ENCODE measurements around the gene FRMD6. TPM values are rescaled to one million over a fixed set of nuclear protein-coding genes. Genes with fewer than 3 reads are reported as not detected.

Gene FRMD6
- total RNA-seq, 1 donor from 2014 or later = 104 TPM

DNA sequence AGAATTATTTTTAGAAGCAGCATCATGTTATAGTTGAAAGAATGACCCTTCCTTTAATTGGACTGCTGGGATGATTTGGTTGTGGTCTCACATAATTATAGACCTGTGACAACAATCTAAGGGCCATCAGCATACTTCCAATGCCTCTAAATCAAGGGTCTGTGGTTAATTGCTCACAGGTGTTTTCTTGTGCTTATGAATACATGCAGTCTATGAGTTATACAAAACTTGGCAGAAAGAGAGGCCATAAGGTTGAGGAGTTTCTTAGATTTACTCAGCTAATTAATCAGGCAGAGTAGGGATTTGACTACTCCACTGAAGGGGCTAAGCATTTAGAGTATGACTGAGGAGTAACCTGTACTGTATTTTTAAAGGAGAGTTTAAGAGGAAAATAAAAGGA is 37.0 kb upstream of the FRMD6 start:
- no peaks in the 10 kb centered on the region for H3K27me3 ChIP-seq
- H3K4me3 ChIP-seq = no peak overlapping the region
- TF ChIP-seq, protein P1, sequence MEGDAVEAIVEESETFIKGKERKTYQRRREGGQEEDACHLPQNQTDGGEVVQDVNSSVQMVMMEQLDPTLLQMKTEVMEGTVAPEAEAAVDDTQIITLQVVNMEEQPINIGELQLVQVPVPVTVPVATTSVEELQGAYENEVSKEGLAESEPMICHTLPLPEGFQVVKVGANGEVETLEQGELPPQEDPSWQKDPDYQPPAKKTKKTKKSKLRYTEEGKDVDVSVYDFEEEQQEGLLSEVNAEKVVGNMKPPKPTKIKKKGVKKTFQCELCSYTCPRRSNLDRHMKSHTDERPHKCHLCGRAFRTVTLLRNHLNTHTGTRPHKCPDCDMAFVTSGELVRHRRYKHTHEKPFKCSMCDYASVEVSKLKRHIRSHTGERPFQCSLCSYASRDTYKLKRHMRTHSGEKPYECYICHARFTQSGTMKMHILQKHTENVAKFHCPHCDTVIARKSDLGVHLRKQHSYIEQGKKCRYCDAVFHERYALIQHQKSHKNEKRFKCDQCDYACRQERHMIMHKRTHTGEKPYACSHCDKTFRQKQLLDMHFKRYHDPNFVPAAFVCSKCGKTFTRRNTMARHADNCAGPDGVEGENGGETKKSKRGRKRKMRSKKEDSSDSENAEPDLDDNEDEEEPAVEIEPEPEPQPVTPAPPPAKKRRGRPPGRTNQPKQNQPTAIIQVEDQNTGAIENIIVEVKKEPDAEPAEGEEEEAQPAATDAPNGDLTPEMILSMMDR (IDR thresholded peaks at IDR 0.05) = no peak
- H3K4me1 ChIP-seq = no peaks in the 10 kb centered on the region
- H3K9me3 ChIP-seq = no peaks in the 10 kb centered on the region
- no peak for DNase-seq (ENCODE audit: low spot score in 2 of 2)
- H3K36me3 ChIP-seq = no peaks in the 10 kb centered on the region
- intact Hi-C loops (cut with DNase I) = no loop called here
- no peak overlapping the region for H3K27ac ChIP-seq

DNA sequence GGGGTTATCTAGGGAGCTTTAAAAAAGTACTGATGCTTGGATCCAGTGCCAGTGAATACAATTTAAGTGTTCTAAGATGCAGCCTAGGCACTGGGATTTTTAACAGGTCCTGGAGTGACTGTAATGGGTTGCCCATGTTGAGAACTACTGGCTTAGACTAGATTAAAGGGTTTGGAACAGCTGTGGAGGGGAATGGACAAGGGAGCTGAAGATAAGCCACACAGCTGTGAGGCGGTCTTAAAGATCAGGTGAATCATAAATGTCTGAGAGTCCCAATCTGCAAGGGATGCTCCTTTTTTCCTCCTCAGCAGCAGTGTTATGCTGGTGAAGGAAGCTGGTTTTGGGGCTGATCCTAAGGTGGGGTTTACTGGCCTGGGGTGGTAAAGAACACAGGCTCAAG is 35.5 kb upstream of the FRMD6 start:
- no peaks in the 10 kb centered on the region for H3K27me3 ChIP-seq
- H3K36me3 ChIP-seq = no peaks in the 10 kb centered on the region
- DNase-seq (ENCODE audit: low spot score in 2 of 2) = no peak
- no peak overlapping the region for H3K4me3 ChIP-seq
- H3K9me3 ChIP-seq = no peaks in the 10 kb centered on the region
- no peaks in the 10 kb centered on the region for H3K4me1 ChIP-seq
- TF ChIP-seq, protein P1 (IDR thresholded peaks at IDR 0.05) = no peak
- intact Hi-C loops (cut with DNase I) = no loop called here
- no peak overlapping the region for H3K27ac ChIP-seq

DNA sequence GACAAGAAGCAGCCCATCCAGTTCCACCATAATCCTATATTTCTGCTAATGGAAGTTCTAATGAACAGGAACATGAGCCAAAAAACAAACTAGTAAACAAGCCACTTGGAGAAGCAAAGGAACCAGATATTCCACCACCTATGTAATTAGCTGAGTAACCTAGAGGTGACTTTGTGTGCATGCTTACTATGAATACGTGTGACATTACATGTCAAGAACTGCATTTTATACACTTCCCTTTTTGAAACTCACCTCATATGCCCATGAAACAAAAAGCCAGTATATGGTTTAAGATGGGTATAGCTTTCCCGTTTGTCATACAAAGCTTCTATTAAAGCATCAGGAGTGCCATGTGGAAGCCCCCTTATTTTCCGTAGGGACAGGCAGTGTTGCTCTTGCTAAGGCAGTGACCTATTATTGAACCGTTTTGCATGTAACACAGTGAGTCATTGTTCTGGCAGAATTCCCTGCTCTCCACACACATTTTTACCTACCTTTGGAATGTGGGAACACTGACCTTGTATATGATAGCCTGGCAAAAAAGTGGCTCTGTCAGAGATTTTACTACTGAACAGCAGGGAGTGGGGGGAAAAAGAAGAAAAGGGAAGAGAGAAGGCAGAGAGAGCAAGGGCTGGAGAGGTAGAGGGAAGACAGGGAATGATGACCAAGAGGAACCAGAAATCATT is 34.8 kb upstream of the FRMD6 start:
- H3K27me3 ChIP-seq = no peaks in the 10 kb centered on the region
- H3K36me3 ChIP-seq = no peaks in the 10 kb centered on the region
- intact Hi-C loops (cut with DNase I) = no loop called here
- no peaks in the 10 kb centered on the region for H3K4me1 ChIP-seq
- TF ChIP-seq, protein P1 (IDR thresholded peaks at IDR 0.05) = no peak
- H3K9me3 ChIP-seq = no peaks in the 10 kb centered on the region
- no peak for DNase-seq (ENCODE audit: low spot score in 2 of 2)
- H3K4me3 ChIP-seq = no peak overlapping the region
- H3K27ac ChIP-seq = no peak overlapping the region

DNA sequence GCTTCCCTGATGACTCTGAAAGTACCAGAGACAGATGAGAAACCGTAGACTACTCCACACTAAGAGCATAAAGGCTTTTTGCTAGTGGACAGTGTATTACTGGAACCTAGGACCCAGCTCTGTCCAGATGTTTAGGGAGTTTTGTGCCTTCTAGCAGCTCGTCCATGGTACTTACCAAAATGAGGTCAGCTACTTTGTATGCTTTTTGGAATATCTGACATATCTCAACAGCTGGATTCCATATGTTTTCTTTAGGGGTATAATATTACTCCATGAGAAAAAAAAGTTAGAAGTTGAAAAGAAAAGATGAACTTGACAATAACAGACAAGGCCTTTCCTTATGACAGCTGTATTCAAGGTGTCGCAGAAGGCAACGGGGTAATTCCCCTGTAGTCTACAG is 32.1 kb upstream of the FRMD6 start:
- no peaks in the 10 kb centered on the region for H3K9me3 ChIP-seq
- no peak for DNase-seq (ENCODE audit: low spot score in 2 of 2)
- no peak overlapping the region for H3K27ac ChIP-seq
- H3K4me3 ChIP-seq = no peak overlapping the region
- no peaks in the 10 kb centered on the region for H3K27me3 ChIP-seq
- TF ChIP-seq, protein P1 (IDR thresholded peaks at IDR 0.05) = no peak
- H3K4me1 ChIP-seq = no peaks in the 10 kb centered on the region
- intact Hi-C loops (cut with DNase I) = no loop called here
- H3K36me3 ChIP-seq = no peaks in the 10 kb centered on the region

DNA sequence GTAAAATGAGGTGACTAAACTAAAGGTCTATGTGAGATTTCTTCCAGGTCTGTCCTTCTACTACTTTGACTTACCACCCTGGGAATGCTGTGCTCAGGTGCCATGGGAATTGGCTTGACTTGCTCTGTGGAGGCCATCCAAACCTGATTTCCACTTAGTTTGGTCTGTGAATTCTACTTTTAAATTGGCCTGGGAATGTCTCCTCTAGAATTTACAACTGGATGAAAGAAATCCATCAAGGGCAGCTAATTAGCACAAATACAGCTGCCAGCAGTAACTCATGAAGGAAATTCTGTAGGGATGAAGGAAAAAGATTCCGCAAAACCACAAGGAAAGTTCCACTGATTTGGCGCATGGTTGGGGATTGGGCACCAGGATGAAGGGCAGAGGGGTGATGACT is 31.7 kb upstream of the FRMD6 start:
- H3K9me3 ChIP-seq = no peaks in the 10 kb centered on the region
- H3K4me3 ChIP-seq = no peak overlapping the region
- H3K36me3 ChIP-seq = no peaks in the 10 kb centered on the region
- TF ChIP-seq, protein P1 (IDR thresholded peaks at IDR 0.05) = no peak
- H3K27me3 ChIP-seq = no peaks in the 10 kb centered on the region
- DNase-seq (ENCODE audit: low spot score in 2 of 2) = no peak
- intact Hi-C loops (cut with DNase I) = no loop called here
- H3K4me1 ChIP-seq = no peaks in the 10 kb centered on the region
- no peak overlapping the region for H3K27ac ChIP-seq

DNA sequence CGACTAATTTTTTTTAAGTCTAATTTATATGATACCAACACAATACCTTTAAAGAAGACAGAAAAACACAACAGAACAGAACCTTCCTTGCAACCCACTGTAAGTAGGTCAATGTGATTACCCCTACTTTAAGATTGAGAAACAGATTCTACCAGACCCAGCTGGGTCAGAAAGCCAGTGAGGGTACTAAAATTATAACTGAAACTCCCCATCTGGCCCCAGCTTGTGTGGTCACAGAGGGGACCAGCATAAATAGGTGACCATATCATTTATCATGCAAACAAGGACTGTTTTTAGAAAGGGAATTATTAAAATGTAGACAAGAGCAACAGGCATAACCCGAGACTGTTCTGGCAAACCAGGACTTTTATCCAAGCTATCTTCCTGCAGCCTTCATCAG is 30.1 kb upstream of the FRMD6 start:
- intact Hi-C loops (cut with DNase I) = no loop called here
- TF ChIP-seq, protein P1 (IDR thresholded peaks at IDR 0.05) = no peak
- Histone ChIP-seq H3K4me3 (no peak overlapping the region), H3K4me1 (no peaks in the 10 kb centered on the region), H3K9me3 (no peaks in the 10 kb centered on the region), H3K27me3 (no peaks in the 10 kb centered on the region), H3K27ac (no peak overlapping the region), H3K36me3 (no peaks in the 10 kb centered on the region)
- no peak for DNase-seq (ENCODE audit: low spot score in 2 of 2)
